Anterior cingulate cortex (tissue), 58 donors: ENCODE measurements around the gene PPP2R5A.
"Not testable (repeated sequence)": the region's sequence is repeated elsewhere in the genome, so short reads cannot be mapped to it uniquely, and the experiment has no call there.

Experiments
- DNase-seq, 58 donors: peaks; one replicate each; lab custom pipeline; 2025; lab: John Stamatoyannopoulos, UW

The PPP2R5A gene

DNA sequence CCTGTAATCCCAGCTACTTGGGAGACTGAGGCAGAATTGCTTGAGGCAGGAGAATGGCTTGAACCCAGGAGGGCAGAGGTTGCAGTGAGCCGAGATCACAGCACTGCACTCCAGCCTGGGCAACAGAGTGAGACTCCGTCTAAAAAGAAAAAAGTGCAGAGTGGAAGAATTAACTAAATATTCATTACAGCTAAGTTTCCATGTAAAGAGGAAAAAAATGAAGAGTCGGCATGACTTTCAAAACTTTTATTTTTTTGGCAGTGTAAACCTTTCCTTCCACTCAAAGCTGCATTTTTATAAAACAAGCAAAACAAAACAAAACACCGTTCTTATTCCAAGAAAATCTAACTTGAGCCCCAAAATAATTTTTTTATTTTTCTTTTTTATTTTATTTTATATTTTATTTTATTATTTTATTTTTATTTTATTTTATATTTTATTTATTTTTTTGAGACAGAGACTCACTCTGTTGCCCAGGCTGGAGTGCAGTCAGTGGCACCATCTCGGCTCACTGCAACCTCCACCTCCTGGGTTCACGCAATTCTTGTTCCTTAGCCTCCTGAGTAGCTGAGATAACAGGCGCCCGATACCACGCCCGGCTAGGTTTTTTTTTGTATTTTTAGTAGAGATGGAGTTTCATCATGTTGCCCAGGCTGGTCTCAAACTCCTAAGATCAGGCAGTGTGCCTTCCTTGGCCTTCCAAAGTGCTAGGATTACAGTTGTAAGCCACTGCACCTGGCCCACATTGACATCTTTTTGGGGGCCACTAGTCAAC lies 66.6 kb downstream of the PPP2R5A start:
- no peak for DNase-seq

- no peak for DNase-seq
Observed at GRCh38 chr1:212353181-212353580, 68.0 kb downstream of the PPP2R5A start.

DNA sequence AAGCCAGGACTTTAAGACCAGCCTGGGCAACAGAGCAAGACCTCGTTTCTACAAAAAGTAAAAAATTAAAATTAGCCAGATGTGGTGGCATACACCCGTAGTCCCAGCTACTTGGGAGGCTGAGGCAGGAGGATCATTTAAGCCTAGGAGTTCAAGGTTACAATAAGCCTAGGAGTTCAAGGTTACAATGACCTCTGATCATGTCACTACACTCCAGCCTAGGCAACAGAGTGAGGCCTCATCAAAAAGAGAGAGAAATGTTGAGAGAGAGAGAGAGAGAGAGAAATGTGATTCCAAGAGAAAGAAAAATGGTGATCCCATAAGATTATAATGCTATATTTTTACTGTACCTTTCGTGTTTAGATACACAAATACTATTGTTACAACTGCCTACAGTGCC lies 69.3 kb downstream of the PPP2R5A start:
- DNase-seq = no peak

DNA sequence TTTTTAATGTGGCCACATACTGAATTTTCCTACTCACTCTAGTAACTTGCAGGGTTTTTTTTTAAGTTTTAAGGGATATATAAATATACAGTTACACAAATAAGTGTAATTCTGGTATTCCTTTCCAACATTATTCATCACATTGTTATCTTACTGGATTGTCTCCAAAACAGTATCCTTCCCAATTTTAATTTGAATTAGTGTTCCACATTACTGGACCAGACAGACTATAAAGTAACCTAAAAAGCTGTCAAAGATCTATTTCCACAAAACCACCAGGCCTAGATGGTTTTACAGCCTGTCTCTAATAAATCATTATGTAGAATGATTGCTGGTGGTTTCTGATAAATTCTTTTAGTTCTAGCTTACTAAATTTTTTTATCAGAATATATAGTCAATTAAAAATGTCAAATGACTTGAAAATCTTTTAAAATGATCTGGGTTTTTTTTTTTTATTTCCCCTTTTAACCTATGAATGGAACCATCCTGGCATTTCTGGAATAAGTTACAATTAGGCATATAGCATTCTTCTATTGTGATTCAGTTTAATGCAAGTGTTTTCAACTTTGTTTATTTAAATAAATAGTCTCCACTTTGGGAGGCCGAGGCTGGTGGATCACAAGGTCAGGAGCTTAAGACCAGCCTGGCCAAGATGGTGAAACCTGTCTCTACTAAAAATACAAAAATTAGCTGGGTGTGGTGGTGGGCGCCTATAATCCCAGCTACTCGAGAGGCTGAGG lies 70.2 kb downstream of the PPP2R5A start:
- DNase-seq = no peak

DNA sequence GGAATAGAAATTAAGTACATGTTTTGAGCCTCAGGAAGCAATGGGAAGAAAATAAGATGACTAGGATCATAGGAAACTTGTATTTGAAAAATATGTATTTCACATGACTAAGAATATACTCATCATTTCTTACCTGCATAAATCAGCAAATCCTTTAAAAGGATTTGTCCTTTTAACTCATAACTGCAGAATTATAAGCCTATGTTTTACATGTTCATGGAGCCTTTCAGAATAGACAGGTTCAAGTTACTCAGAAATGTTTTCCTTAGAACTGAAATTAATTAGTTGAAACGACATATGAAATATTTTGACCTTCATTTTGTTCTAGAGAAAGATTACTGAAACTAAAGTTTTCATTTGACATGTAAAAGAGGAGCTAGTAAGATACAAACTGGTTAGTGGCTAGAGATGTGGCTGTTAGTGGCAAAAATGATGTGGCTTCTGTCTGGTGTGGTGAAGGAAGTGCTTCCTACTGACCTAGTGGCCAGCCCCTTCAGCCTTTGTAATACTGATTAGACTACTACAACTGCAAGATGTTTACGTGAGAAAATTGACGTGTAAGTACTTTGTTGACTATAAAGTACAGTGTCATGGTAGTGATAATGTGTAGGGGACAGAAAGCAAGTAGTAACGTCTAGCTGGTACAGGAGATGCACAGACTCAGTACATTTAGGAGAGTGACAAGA lies 74.7 kb downstream of the PPP2R5A start:
- DNase-seq = no peak

GRCh38 chr1:212364985-212365384 lies 79.8 kb downstream of the PPP2R5A start:
- no peak for DNase-seq

- DNase-seq = no peak
Observed at GRCh38 chr1:212366901-212367300, 81.7 kb downstream of the PPP2R5A start.

GRCh38 chr1:212367474-212368072 lies 82.4 kb downstream of the PPP2R5A start:
- DNase-seq = no peak

GRCh38 chr1:212368073-212368484 lies 82.9 kb downstream of the PPP2R5A start:
- peak in 14 of 58 donors; percentile 6 to 40 (median 17) for DNase-seq

- DNase-seq = no peak
Observed at GRCh38 chr1:212375986-212376385, 90.8 kb downstream of the PPP2R5A start.

- no peak for DNase-seq
Observed at GRCh38 chr1:212377644-212378043, 92.4 kb downstream of the PPP2R5A start.

- DNase-seq = no peak
Observed at GRCh38 chr1:212379366-212379765, 94.2 kb downstream of the PPP2R5A start.

DNA sequence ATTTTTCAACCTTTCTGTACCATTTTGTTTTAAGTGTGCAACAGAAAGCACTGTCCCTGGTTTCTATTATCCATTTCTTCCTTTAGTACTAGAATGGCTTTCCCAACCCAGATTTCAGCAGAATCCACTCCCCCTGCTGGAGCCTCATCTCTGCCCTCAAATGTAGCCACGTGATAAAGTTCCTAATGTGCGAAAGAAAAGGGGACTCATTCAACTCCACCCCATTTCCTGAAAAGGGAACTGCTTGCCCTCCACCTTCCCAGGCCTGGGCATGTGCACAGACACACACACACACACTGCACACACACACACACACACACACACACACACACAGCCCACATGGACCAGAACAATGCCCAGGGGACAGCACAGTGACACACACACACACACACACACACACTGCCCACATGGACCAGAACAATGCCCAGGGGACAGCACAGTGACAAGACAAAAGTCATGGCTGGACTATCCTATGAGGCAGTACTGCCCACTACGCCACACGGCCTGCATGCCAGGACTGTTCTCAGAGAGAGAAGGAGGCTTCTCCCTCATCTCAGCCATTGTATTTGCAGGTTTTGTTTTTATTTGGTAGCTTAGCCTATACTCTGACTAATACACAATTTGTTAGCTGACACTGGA lies 96.3 kb downstream of the PPP2R5A start:
- DNase-seq = no peak

DNA sequence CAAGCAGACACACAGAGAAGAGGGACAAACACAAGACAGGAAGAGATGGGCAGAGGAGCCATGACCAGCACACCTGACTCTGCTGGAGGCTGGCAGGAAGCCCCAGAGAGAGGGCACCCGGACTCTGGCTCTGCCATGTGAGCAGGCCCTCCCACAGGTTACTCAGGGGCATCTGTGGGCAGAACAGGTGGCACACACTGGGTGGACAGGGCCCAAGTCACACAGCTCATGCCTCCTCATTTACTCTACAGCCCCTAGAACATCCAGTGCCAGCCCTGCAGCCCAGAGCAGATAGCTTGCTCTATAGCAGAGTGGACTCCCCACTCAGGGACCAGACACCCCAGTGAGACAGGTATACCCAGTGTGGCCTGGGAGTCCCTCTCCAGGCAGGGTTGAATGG lies 100.8 kb downstream of the PPP2R5A start:
- no peak for DNase-seq

- DNase-seq = no peak
Observed at GRCh38 chr1:212388985-212389716, 103.9 kb downstream of the PPP2R5A start.

DNA sequence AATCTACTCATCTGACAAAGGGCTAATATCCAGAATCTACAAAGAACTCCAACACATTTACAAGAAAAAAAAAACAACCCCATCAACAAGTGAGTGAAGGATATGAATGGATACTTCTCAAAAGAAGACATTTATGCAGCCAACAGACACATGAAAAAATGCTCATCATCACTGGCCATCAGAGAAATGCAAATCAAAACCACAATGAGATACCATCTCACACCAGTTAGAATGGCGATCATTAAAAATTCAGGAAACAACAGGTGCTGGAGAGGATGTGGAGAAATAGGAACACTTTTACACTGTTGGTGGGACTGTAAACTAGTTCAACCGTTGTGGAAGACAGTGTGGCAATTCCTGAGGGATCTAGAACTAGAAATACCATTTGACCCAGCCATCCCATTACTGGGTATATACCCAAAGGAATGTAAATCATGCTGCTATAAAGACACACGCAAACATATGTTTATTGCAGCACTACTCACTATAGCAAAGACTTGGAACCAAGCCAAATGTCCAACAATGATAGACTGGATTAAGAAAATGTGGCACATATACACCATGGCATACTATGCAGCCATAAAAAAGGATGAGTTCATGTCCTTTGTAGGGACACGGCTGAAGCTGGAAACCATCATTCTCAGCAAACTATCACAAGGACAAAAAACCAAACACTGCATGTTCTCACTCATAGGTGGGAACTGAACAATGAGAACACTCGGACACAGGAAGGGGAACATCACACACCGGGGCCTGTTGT lies 110.6 kb downstream of the PPP2R5A start:
- DNase-seq = not testable (repeated sequence)

DNA sequence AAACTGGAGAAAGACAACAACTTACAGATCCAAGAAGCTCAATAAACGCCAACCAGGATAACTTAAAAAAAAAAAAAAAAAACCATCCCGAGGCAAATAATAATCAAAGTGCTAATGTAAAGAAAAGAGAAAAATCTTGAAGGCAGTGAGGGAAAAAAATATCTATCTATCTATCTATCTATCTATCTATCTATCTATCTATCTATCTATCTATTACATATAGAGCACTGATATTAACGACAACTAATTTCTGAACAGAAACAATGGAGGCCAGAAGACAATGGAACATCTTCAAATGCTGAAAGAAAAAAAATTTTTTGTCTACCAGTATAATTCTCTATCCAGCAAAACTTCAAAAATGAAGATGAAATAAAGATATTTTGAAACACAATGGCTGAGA lies 111.4 kb downstream of the PPP2R5A start:
- no peak for DNase-seq

GRCh38 chr1:212397171-212397570 lies 112.0 kb downstream of the PPP2R5A start:
- DNase-seq = no peak

GRCh38 chr1:212401042-212401441 lies 115.8 kb downstream of the PPP2R5A start:
- DNase-seq = no peak
